PC-3 (cell line): ENCODE data around the gene DLGAP4. TPM values are rescaled to one million over a fixed set of nuclear protein-coding genes. Genes with fewer than 3 reads are reported as not detected.

Experiments used
- ATAC-seq: fragments of 200-7000 bp; cut with Tn5 transposase; 2 replicates; pipeline ENCODE4 v1.9.1; 2020; ENCODE audit warnings: mild to moderate bottlenecking, moderate library complexity
- BruUV-seq: library from RNA; stranded (reverse); fragments of 400-500 nt; replicated peaks from 2 replicates; lab custom pipeline; 2021; lab: Mats Ljungman, UMichigan
- CTCF ChIA-PET: fragments of 300-600 bp; sonication (Branson Sonifier 250); formaldehyde crosslinking; loops from one replicate; lab custom pipeline; 2022; ENCODE audit warnings: antibody characterized with exemption; lab: Charles Lee
- POLR2A ChIA-PET: fragments of 300-600 bp; sonication (Branson Sonifier 250); formaldehyde crosslinking; loops from one replicate; lab custom pipeline; 2022; ENCODE audit warnings: antibody characterized with exemption; ENCODE audit not compliant: unreplicated experiment; lab: Charles Lee
- DNase-seq: peaks from one replicate; pipeline ENCODE4 v3.0.0-alpha.2; 2015
- H2AFZ ChIP-seq: fragments of 300-600 bp; sonication (generic); 2 replicates; pipeline ENCODE4 v1.6.0; 2016; ENCODE audit warnings: antibody characterized with exemption, low read length
- H3F3A ChIP-seq: fragments of 300-600 bp; sonication (generic); one replicate; pipeline ENCODE4 v1.6.0; 2017; ENCODE audit warnings: antibody characterized with exemption, low read length, control low read depth, mild to moderate bottlenecking; ENCODE audit not compliant: unreplicated experiment
- H3K27ac ChIP-seq: fragments of 300-600 bp; sonication (generic); 2 replicates; pipeline ENCODE4 v1.5.1; 2016; ENCODE audit warnings: mild to moderate bottlenecking, low read length
- H3K27me3 ChIP-seq: fragments of 300-600 bp; sonication (generic); 2 replicates; pipeline ENCODE4 v1.6.1; 2016; ENCODE audit warnings: low read length, mixed read lengths
- H3K36me3 ChIP-seq: fragments of 300-600 bp; sonication (generic); 2 replicates; pipeline ENCODE4 v1.6.1; 2016; ENCODE audit warnings: low read depth, mixed run types, low read length, mixed read lengths
- H3K4me1 ChIP-seq: fragments of 300-600 bp; sonication (generic); 2 replicates; pipeline ENCODE4 v1.5.1; 2016; ENCODE audit warnings: low read length; ENCODE audit not compliant: insufficient read depth
- H3K4me2 ChIP-seq: fragments of 300-600 bp; sonication (generic); 2 replicates; pipeline ENCODE4 v1.6.0; 2016; ENCODE audit warnings: low read length
- H3K4me3 ChIP-seq: fragments of 300-600 bp; sonication (generic); 2 replicates; pipeline ENCODE4 v1.5.1; 2016; ENCODE audit warnings: mild to moderate bottlenecking, low read length, mixed read lengths
- H3K79me2 ChIP-seq: fragments of 300-600 bp; sonication (generic); 2 replicates; pipeline ENCODE4 v1.6.1; 2017; ENCODE audit warnings: low read length, mixed read lengths
- H3K9ac ChIP-seq: fragments of 300-600 bp; sonication (generic); 2 replicates; pipeline ENCODE4 v1.6.0; 2016; ENCODE audit warnings: mild to moderate bottlenecking, low read length
- H3K9me2 ChIP-seq: fragments of 300-600 bp; sonication (generic); replicated peaks from 2 replicates; pipeline ENCODE4 v1.6.1; 2016; ENCODE audit warnings: mixed run types, low read length, mixed read lengths
- H3K9me3 ChIP-seq: fragments of 300-600 bp; sonication (generic); 2 replicates; pipeline ENCODE4 v1.6.1; 2016; ENCODE audit warnings: low read length, mixed read lengths
- H4K20me1 ChIP-seq: fragments of 300-600 bp; sonication (generic); 2 replicates; pipeline ENCODE4 v1.6.1; 2016; ENCODE audit warnings: low read length, mixed read lengths
- CTCF ChIP-seq: fragments of 300-600 bp; sonication (generic); conservative IDR thresholded peaks from 2 replicates; pipeline ENCODE4 v1.5.1; 2017; ENCODE audit warnings: antibody characterized with exemption, low read depth, mild to moderate bottlenecking, low read length
- EZH2 ChIP-seq: fragments of 300-600 bp; sonication (generic); IDR thresholded peaks from one replicate; pipeline ENCODE4 v1.6.1; 2017; ENCODE audit warnings: antibody characterized with exemption, mild to moderate bottlenecking, low read length; ENCODE audit not compliant: unreplicated experiment
- EZH2phosphoT487 ChIP-seq: fragments of 300-600 bp; sonication (generic); IDR thresholded peaks from 2 replicates; pipeline ENCODE4 v1.6.1; 2018; ENCODE audit warnings: mild to moderate bottlenecking, antibody characterized with exemption, low read length, borderline replicate concordance
- intact Hi-C: fragments of 100-400 bp; cut with micrococcal nuclease; formaldehyde crosslinking; loops from 2 replicates; pipeline ENCODE4 v1.9.0; 2023
- total RNA-seq: library from RNA; depleted of rRNA; stranded (reverse); fragments of >200 nt; gene quantifications from 2 replicates; pipeline ENCODE4 v1.2.3, GENCODE V29; 2014

The DLGAP4 gene
- total RNA-seq, 1 experiment from 2014 or later: 21.0 TPM

- Histone ChIP-seq H4K20me1 (no peaks in the 10 kb centered on the region), H3K4me2 (no peak overlapping the region), H3K9me3 (no peaks in the 10 kb centered on the region), H3F3A (no peaks in the 10 kb centered on the region), H3K4me3 (no peak overlapping the region), H3K79me2 (no peaks in the 10 kb centered on the region), H3K4me1 (no peaks in the 10 kb centered on the region), H3K36me3 (no peaks in the 10 kb centered on the region), H3K27me3 (peaks cover 64% of the 10 kb centered on the region), H3K27ac (no peak overlapping the region), H3K9ac (no peak overlapping the region), H2AFZ (no peak overlapping the region), H3K9me2 (no peaks in the 10 kb centered on the region)
- TF ChIP-seq EZH2 (no peak), CTCF (no peak), EZH2phosphoT487 (no peak)
- BruUV-seq: no TSS peak
- ATAC-seq: no peak
- ChIA-PET POLR2A (no interaction called here), CTCF (no interaction called here)
- no peak for DNase-seq
- intact Hi-C loops: no loop called here
Observed at GRCh38 chr20:36297656-36298055, 8.5 kb upstream of the DLGAP4 start.

GRCh38 chr20:36298061-36298460 is 8.1 kb upstream of the DLGAP4 start:
- Histone ChIP-seq H3K27ac (no peak overlapping the region), H3F3A (no peaks in the 10 kb centered on the region), H3K9me3 (no peaks in the 10 kb centered on the region), H3K4me1 (no peaks in the 10 kb centered on the region), H3K9me2 (no peaks in the 10 kb centered on the region), H3K4me3 (no peak overlapping the region), H3K9ac (no peak overlapping the region), H4K20me1 (no peaks in the 10 kb centered on the region), H3K27me3 (peaks cover 68% of the 10 kb centered on the region), H3K79me2 (no peaks in the 10 kb centered on the region), H3K36me3 (no peaks in the 10 kb centered on the region), H2AFZ (no peak overlapping the region), H3K4me2 (no peak overlapping the region)
- TF ChIP-seq EZH2phosphoT487: no peak
- TF ChIP-seq EZH2: no peak
- no peak for TF ChIP-seq CTCF
- intact Hi-C loops: no loop called here
- DNase-seq (no peak), ATAC-seq (no peak)
- BruUV-seq: no TSS peak
- ChIA-PET CTCF (no interaction called here), POLR2A (no interaction called here)

GRCh38 chr20:36298795-36299339 is 7.3 kb upstream of the DLGAP4 start:
- H3K79me2 ChIP-seq: no peaks in the 10 kb centered on the region
- peaks cover 76% of the 10 kb centered on the region for H3K27me3 ChIP-seq
- no peak overlapping the region for H3K4me3 ChIP-seq
- ChIA-PET POLR2A (no interaction called here), CTCF (no interaction called here)
- no peaks in the 10 kb centered on the region for H3F3A ChIP-seq
- ATAC-seq (no peak), DNase-seq (no peak)
- H3K9me3 ChIP-seq: no peaks in the 10 kb centered on the region
- no peaks in the 10 kb centered on the region for H3K4me1 ChIP-seq
- no peak overlapping the region for H3K4me2 ChIP-seq
- intact Hi-C loops: no loop called here
- H4K20me1 ChIP-seq: no peaks in the 10 kb centered on the region
- no peaks in the 10 kb centered on the region for H3K9me2 ChIP-seq
- no peak for TF ChIP-seq EZH2
- TF ChIP-seq CTCF: no peak
- no peak for TF ChIP-seq EZH2phosphoT487
- H2AFZ ChIP-seq: no peak overlapping the region
- H3K27ac ChIP-seq: no peak overlapping the region
- H3K36me3 ChIP-seq: no peaks in the 10 kb centered on the region
- no peak overlapping the region for H3K9ac ChIP-seq
- BruUV-seq: no TSS peak
